ENCODE measurements around the gene CTNS. TPM values are rescaled to one million over a fixed set of nuclear protein-coding genes. Genes with fewer than 3 reads are reported as not detected.
"Not testable (repeated sequence)": the region's sequence is repeated elsewhere in the genome, so short reads cannot be mapped to it uniquely, and the experiment has no call there.

CTNS gene
- polyA plus RNA-seq, 1 donor (not counting 4 experiments of a cell fraction or from before 2014, with no cell fraction given): 7.4 TPM

DNA sequence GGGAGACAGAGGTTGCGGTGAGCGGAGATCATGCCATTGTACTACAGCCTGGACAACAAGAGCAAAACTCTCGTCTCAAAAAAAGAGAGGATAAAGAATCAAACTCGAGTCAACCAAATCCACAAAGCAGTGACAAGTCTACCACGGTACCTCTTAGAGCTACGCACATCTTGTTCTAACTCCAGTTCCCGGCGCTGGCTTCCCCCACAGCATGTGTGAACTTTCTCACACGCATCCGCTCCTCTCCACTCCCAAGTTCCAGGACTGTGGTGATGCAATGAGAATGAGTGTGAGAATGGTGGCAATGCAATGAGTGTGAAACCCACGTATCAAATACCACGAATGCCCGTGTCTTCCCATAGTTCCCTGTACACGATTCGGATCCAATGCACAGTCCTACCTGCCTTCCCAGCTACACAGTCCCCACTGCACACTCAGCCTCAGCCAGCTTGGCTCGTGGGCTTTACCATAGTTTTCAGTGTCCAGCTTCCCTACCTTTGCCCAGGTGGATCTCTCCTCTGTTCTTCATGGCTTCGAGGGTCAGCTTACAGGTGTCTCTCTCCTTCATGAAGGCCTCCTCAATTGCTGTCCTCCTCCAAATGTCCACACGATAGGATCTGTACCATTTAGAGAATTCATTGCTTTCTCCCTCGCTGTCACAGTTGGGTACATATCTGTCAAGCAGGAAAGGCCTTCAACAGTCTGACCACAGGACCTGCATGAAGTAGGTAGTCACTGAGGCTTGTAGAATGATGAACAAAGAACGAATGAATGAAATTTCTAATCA, 68.6 kb downstream of the CTNS start:
- TF ChIP-seq EZH2 (IDR thresholded peaks at IDR 0.05; ENCODE audit: low read length): no peak
- TF ChIP-seq, protein P1, sequence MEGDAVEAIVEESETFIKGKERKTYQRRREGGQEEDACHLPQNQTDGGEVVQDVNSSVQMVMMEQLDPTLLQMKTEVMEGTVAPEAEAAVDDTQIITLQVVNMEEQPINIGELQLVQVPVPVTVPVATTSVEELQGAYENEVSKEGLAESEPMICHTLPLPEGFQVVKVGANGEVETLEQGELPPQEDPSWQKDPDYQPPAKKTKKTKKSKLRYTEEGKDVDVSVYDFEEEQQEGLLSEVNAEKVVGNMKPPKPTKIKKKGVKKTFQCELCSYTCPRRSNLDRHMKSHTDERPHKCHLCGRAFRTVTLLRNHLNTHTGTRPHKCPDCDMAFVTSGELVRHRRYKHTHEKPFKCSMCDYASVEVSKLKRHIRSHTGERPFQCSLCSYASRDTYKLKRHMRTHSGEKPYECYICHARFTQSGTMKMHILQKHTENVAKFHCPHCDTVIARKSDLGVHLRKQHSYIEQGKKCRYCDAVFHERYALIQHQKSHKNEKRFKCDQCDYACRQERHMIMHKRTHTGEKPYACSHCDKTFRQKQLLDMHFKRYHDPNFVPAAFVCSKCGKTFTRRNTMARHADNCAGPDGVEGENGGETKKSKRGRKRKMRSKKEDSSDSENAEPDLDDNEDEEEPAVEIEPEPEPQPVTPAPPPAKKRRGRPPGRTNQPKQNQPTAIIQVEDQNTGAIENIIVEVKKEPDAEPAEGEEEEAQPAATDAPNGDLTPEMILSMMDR (optimal IDR thresholded peaks at IDR 0.05 in 1 of 3, IDR thresholded peaks at IDR 0.05 in 1 of 3, conservative IDR thresholded peaks at IDR 0.05 in 1 of 3; ENCODE audit: extremely low read depth in 1 of 3, insufficient read depth in 2 of 3, low read length in 3 of 3): no peak
- FAIRE-seq: no peak

DNA sequence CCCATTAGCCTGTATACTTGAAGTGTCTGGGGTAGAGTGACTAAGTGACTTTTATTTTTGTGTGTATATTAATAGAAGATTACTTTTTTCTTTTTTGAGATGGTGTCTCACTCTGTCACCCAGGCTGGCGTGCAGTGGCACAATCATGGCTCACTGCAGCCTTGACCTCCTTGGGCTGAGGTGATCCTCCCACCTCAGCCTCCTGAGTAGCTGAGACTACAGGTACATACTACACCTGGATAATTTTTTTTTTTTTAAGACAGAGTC, 69.1 kb downstream of the CTNS start:
- H3K27me3 ChIP-seq (ENCODE audit: control insufficient read depth, extremely low read depth, insufficient read depth, low read length); H2AFZ ChIP-seq (ENCODE audit: control insufficient read depth, low read length); H3K4me1 ChIP-seq (ENCODE audit: control insufficient read depth, extremely low read depth, insufficient read depth, low read length); H3K9me1 ChIP-seq (ENCODE audit: control insufficient read depth, extremely low read depth, insufficient read depth, low read length); DNase-seq (ENCODE audit: low read depth, low spot score); FAIRE-seq; H3K9ac ChIP-seq (ENCODE audit: control insufficient read depth, extremely low read depth, insufficient read depth, low read length); H4K20me1 ChIP-seq (ENCODE audit: control insufficient read depth, extremely low read depth, insufficient read depth, low read length); dilution Hi-C loops (cut with MboI; ENCODE audit: extremely low pct_ligation_motif_present, low sequenced_read_pairs); H3K27ac ChIP-seq (ENCODE audit: control insufficient read depth, insufficient read depth, low read length); H3K4me2 ChIP-seq (ENCODE audit: control insufficient read depth, extremely low read depth, insufficient read depth, low read depth, low read length); H3K36me3 ChIP-seq (ENCODE audit: control insufficient read depth in 2 of 2, extremely low read depth in 1 of 2, insufficient read depth in 2 of 2, low read length in 2 of 2); H3K9me3 ChIP-seq (ENCODE audit: control insufficient read depth, low read depth, low read length); H3K4me3 ChIP-seq (ENCODE audit: control insufficient read depth in 2 of 3, extremely low read depth in 1 of 3, insufficient read depth in 2 of 3, low read depth in 1 of 3, low read length in 3 of 3); H3K79me2 ChIP-seq (ENCODE audit: control insufficient read depth, insufficient read depth, low read length): not testable (repeated sequence)

More for the DNA sequence above, 68.6 kb downstream of the CTNS start:
- no peak overlapping the region for H3K9ac ChIP-seq (ENCODE audit: control insufficient read depth, extremely low read depth, insufficient read depth, low read length)
- dilution Hi-C loops (cut with MboI; ENCODE audit: extremely low pct_ligation_motif_present, low sequenced_read_pairs): no loop called here
- H3K4me1 ChIP-seq (ENCODE audit: control insufficient read depth, extremely low read depth, insufficient read depth, low read length): no peaks in the 10 kb centered on the region
- H3K9me1 ChIP-seq (ENCODE audit: control insufficient read depth, extremely low read depth, insufficient read depth, low read length): no peaks in the 10 kb centered on the region
- H3K36me3 ChIP-seq (ENCODE audit: control insufficient read depth in 2 of 2, extremely low read depth in 1 of 2, insufficient read depth in 2 of 2, low read length in 2 of 2): no peaks in the 10 kb centered on the region
- H2AFZ ChIP-seq (ENCODE audit: control insufficient read depth, low read length): no peak overlapping the region
- H3K9me3 ChIP-seq (ENCODE audit: control insufficient read depth, low read depth, low read length): no peaks in the 10 kb centered on the region
- no peak for DNase-seq (ENCODE audit: low read depth, low spot score)
- no peak overlapping the region for H3K4me2 ChIP-seq (ENCODE audit: control insufficient read depth, extremely low read depth, insufficient read depth, low read depth, low read length)
- H3K27ac ChIP-seq (ENCODE audit: control insufficient read depth, insufficient read depth, low read length): no peak overlapping the region
- no peaks in the 10 kb centered on the region for H3K79me2 ChIP-seq (ENCODE audit: control insufficient read depth, insufficient read depth, low read length)
- no peaks in the 10 kb centered on the region for H4K20me1 ChIP-seq (ENCODE audit: control insufficient read depth, extremely low read depth, insufficient read depth, low read length)
- H3K4me3 ChIP-seq (ENCODE audit: control insufficient read depth in 2 of 3, extremely low read depth in 1 of 3, insufficient read depth in 2 of 3, low read depth in 1 of 3, low read length in 3 of 3): no peak overlapping the region
- no peaks in the 10 kb centered on the region for H3K27me3 ChIP-seq (ENCODE audit: control insufficient read depth, extremely low read depth, insufficient read depth, low read length)

DNA sequence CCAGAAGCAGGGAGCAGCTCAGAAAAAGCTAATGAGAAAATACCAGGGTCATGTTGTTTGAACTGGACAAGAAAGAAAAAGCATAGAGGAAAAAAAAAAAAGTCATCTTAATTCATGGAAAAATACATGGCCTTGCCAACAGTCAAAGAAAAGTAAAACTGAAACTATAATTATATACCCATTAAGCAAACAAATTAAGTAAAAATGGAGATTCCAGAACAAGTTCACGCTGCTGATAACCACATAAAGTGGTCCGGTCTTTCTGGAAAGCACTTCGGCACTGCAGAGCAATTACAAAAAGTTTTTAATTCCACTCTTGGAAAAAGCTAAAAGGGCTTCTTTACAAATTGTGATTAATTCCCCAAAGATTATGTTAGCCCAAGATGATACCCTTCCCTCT, 71.8 kb downstream of the CTNS start:
- no peak overlapping the region for H3K4me3 ChIP-seq (ENCODE audit: control insufficient read depth in 2 of 3, extremely low read depth in 1 of 3, insufficient read depth in 2 of 3, low read depth in 1 of 3, low read length in 3 of 3)
- peaks cover 2% of the 10 kb centered on the region for H3K4me1 ChIP-seq (ENCODE audit: control insufficient read depth, extremely low read depth, insufficient read depth, low read length)
- H2AFZ ChIP-seq (ENCODE audit: control insufficient read depth, low read length): no peak overlapping the region
- no peaks in the 10 kb centered on the region for H3K27me3 ChIP-seq (ENCODE audit: control insufficient read depth, extremely low read depth, insufficient read depth, low read length)
- no peak overlapping the region for H3K27ac ChIP-seq (ENCODE audit: control insufficient read depth, insufficient read depth, low read length)
- no peaks in the 10 kb centered on the region for H3K9me3 ChIP-seq (ENCODE audit: control insufficient read depth, low read depth, low read length)
- FAIRE-seq: no peak
- H3K4me2 ChIP-seq (ENCODE audit: control insufficient read depth, extremely low read depth, insufficient read depth, low read depth, low read length): no peak overlapping the region
- H4K20me1 ChIP-seq (ENCODE audit: control insufficient read depth, extremely low read depth, insufficient read depth, low read length): no peaks in the 10 kb centered on the region
- H3K9me1 ChIP-seq (ENCODE audit: control insufficient read depth, extremely low read depth, insufficient read depth, low read length): no peaks in the 10 kb centered on the region
- TF ChIP-seq, protein P1 (optimal IDR thresholded peaks at IDR 0.05 in 1 of 3, IDR thresholded peaks at IDR 0.05 in 1 of 3, conservative IDR thresholded peaks at IDR 0.05 in 1 of 3; ENCODE audit: extremely low read depth in 1 of 3, insufficient read depth in 2 of 3, low read length in 3 of 3): no peak
- TF ChIP-seq EZH2 (IDR thresholded peaks at IDR 0.05; ENCODE audit: low read length): no peak
- peaks cover 0 to 2% of the 10 kb centered on the region in 2 experiments for H3K36me3 ChIP-seq (ENCODE audit: control insufficient read depth in 2 of 2, extremely low read depth in 1 of 2, insufficient read depth in 2 of 2, low read length in 2 of 2)
- DNase-seq (ENCODE audit: low read depth, low spot score): no peak
- H3K9ac ChIP-seq (ENCODE audit: control insufficient read depth, extremely low read depth, insufficient read depth, low read length): no peak overlapping the region
- H3K79me2 ChIP-seq (ENCODE audit: control insufficient read depth, insufficient read depth, low read length): no peaks in the 10 kb centered on the region
- dilution Hi-C loops (cut with MboI; ENCODE audit: extremely low pct_ligation_motif_present, low sequenced_read_pairs): no loop called here

Measured in keratinocyte (primary cell).